Cardiac septum (tissue), 1 donor: Measurements from ENCODE around the gene GOLIM4. TPM values are rescaled to one million over a fixed set of nuclear protein-coding genes. Genes with fewer than 3 reads are reported as not detected.
"Not testable (repeated sequence)": the region's sequence is repeated elsewhere in the genome, so short reads cannot be mapped to it uniquely, and the experiment has no call there.

Source experiments
- DNase-seq: peaks from one replicate; pipeline ENCODE4 v3.0.0-alpha.2; 2020; ENCODE audit warnings: low spot score
- intact Hi-C: fragments of 100-400 bp; cut with DNase I; formaldehyde crosslinking; loops from one replicate; pipeline ENCODE4 v1.14.0; 2022
- long read RNA-seq: library from polyadenylated mRNA; unstranded; transcript quantifications from one replicate; pipeline ENCODE4 v2.0.0, GENCODE V29; 2021
- total RNA-seq: library from RNA; stranded (reverse); fragmentation: NEBNext Ultra II Directional; extraction: Animal tissue kit (Norgen Biotek cat#: 25700); gene quantifications from one replicate; pipeline ENCODE4 v1.2.1, GENCODE V29; 2021
- donor health status: DM: no; HTN: no; CAD: no.

Gene GOLIM4, protein sequence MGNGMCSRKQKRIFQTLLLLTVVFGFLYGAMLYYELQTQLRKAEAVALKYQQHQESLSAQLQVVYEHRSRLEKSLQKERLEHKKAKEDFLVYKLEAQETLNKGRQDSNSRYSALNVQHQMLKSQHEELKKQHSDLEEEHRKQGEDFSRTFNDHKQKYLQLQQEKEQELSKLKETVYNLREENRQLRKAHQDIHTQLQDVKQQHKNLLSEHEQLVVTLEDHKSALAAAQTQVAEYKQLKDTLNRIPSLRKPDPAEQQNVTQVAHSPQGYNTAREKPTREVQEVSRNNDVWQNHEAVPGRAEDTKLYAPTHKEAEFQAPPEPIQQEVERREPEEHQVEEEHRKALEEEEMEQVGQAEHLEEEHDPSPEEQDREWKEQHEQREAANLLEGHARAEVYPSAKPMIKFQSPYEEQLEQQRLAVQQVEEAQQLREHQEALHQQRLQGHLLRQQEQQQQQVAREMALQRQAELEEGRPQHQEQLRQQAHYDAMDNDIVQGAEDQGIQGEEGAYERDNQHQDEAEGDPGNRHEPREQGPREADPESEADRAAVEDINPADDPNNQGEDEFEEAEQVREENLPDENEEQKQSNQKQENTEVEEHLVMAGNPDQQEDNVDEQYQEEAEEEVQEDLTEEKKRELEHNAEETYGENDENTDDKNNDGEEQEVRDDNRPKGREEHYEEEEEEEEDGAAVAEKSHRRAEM
- 88.8 TPM for total RNA-seq
- long read RNA-seq, full-length matches to known transcripts, result 43 of 103 reads
- long read RNA-seq, partial matches to known transcripts, result 17 of 103 reads
- long read RNA-seq, other reads (novel, unspliced or antisense), result 43 of 103 reads

DNA sequence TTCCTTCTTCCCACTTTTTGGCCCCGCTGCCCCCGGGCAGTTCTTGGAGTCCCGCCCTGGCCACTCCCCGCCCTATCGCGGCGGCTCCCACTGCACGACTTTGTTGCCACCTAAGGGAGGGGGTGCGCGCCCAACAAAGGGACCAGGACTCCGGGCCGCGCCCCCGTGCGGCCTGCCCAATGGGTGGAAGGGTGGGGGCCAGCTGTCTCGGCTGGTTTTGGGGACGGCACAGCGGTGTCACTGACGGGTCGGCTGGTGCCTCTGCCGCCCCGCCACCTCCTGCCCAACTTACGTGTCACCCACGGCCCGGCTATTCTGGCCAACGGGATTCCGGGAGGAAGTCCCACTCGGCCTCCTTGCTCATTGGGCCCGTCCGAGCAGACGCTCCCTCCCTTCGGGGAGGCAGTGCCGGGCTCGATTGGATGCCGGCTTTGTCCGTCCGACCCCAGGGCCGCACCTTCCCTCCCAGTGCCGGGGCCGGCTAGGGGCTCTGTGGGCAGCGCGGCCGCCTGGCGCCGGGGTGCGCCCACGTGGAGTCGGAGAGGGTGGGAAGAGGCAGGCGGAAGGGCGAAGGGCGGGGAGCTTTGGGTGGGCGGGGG lies at the start of gene GOLIM4:
Gene GOLIM4, minus strand, starts transcription at position 314 of the 599 bp plus-strand sequence. CDS start 639 bp downstream, outside the sequence.
- DNase-seq, result peak; percentile 98
- intact Hi-C loops, result loop anchor here (2.0 to 10.0 kb wide), 3 partner anchors 47 to 358 kb away; partner anchors contain the start of gene SERPINI1

DNA sequence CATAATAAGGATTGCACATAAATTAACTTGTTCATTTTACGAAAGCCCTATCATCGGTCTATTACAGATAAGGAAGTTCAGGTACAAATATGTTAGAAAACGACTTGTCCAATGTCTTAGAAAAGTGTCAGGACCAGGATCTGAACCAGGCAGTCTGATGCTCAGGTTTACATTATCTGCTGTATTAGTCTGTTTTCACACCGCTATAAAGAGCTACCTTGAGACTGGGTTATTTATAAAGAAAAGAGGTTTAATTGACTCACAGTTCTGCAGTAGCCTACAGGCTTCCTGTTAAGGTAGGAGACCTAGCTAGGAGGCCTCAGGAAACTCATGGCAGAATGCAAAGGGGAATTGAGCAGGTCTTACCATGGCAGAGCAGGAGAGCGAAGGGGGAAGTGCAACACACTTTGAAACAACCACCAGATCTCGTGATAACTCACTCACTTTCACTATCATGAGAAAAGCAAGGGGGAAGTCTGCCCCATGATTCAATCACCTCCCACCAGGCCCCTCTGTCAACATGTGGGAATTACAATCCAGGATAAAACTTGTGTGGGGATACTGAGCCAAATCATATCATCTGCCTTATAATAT lies 45.8 kb upstream of the GOLIM4 start:
- intact Hi-C loops, result no loop called here
- DNase-seq, result no peak

DNA sequence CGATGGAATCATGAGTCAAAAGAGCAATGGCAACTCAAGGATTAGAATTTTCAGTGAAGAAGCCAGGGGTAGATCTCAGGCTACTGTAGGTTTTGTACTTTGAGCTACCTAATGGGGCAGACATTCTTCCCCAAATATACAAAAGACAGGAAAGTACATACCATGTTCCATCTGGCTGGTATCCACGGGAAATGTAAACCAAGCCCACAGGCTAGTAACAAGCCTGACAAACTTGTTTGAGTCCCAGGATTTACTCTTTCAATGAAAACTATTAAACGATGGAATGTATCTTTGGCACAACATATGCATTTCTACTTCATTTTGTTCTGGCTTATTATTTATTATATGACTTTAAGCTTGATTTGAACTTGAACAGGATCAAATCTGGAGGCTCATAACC lies 44.2 kb upstream of the GOLIM4 start:
- no peak for DNase-seq
- intact Hi-C loops, result no loop called here

DNA sequence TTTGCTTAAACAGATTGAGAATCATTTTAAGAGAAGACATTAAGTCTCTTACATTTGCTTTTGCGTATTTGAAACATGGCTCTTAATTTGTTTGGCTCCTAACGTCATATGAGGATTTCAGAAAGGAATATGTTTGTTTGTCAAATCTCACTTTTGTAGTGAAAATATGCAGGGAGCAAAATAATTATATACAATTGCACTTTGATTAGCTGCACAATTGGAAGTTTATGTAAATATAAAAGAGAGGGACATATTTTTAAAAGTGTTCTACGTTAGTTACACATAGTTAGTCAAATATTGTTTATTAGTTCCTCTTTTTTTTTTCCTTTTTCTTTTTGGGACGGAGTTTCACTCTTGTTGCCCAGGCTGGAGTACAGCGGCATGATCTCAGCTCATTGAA lies 42.7 kb upstream of the GOLIM4 start:
- no peak for DNase-seq
- intact Hi-C loops, result no loop called here

DNA sequence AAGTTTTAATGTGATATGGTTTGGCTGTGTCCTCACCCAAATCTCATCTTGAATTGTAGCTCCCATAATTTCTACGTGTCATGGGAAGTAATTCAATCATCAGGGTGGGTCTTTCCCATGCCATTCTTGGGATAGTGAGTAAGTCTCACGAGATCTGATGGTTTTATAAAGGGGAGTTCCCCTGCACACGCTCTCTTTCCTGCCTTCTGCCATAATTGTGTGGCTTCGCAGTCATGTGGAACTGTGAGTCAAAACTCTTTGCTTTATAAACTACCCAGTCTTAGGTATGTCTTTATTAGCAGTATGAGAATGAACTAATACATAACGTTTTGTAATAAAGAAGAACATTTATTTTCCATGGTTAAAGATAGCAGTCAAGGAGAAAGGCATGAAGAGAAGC lies 39.2 kb upstream of the GOLIM4 start:
- DNase-seq, result no peak
- intact Hi-C loops, result no loop called here

DNA sequence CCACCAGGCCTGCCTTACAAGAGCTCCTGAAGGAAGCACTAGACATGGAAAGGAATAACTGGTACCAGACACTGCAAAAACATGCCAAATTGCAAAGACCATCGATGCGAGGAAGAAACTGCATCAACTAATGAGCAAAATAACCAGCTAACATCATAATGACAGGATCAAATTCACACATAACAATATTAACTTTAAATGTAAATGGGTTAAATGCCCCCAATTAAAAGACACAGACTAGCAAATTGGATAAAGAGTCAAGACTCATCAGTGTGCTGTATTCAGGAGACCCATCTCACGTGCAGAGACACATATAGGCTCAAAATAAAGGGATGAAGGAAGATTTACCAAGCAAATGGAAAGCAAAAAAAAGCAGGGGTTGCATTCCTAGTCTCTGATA lies 34.5 kb upstream of the GOLIM4 start:
- DNase-seq, intact Hi-C loops: not testable (repeated sequence)

DNA sequence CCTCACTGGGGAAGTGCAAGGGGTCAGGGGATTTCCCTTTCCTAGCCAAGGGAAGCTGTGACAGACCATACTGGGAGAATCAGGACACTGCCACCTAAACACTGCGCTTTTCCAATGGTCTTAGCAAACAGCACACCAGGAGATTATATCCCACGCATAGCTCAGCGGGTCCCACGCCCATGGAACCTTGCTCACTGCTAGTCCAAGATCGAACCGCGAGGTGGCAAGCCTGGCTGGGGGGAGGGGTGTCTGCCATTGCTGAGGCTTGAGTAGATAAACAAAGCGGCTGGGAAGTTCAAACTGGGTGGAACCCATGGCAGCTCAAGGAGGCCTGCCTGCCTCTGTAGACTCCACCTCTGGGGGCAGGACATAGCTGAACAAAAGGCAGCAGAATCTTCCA lies 32.7 kb upstream of the GOLIM4 start:
- DNase-seq, intact Hi-C loops: not testable (repeated sequence)

DNA sequence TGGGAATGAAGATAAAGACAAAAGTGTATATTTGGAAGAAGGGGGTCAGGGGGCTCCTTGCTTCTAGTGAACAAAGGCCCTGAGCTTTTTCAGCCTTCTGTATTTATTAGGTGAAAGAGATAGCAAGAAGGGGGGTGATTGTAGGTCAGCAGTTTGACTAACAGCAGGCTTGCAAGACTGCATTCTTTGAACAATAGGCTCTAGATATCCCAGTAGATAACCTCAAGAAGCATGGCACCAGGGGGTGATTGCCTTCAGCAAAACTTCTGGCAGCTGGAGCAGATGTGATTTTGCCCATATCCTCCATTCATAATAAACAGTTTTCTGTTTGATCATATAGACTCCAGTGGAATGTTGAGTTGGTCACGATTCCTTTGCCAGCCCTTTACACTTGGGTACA lies 31.7 kb upstream of the GOLIM4 start:
- intact Hi-C loops, result no loop called here
- no peak for DNase-seq

DNA sequence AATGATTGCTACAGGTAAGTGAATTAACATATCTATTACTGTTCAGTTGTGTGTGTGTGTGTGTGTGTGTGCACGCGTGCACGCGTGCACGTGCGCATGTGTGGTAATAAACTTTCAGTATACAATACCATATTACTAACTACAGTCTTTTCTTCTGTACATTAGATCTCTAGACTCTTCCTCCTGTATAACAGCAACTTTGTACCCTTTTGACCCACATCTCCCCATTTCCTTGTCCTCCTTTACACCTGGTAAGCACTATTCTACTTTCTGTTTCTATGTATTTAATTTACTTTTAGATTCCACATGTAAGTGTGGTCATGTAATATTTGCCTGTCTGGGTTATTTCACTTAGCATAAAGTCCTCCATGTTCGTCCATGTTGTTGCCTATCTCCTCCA lies 29.1 kb upstream of the GOLIM4 start:
- DNase-seq, result no peak

DNA sequence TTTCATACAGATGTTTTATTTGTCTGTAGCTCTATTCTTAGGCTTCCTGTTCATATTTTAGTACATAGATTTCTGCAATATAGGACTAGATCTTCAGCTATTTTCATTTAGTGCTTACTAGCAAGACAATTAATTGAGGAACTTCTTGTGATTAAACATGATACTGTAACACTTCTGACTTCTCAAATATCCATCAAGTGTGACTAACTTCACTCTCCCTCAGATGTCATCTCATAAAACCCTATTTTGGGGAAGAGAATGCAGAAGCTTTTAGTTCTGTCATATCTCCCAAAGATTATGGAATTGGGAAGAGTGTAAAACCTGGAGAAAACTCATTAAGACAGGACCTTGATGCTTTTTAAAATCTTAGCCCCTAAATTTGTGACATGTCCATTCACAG lies 28.6 kb upstream of the GOLIM4 start:
- no peak for DNase-seq
- intact Hi-C loops, result no loop called here

More for the DNA sequence above, 29.1 kb upstream of the GOLIM4 start:
- intact Hi-C loops, result no loop called here

DNA sequence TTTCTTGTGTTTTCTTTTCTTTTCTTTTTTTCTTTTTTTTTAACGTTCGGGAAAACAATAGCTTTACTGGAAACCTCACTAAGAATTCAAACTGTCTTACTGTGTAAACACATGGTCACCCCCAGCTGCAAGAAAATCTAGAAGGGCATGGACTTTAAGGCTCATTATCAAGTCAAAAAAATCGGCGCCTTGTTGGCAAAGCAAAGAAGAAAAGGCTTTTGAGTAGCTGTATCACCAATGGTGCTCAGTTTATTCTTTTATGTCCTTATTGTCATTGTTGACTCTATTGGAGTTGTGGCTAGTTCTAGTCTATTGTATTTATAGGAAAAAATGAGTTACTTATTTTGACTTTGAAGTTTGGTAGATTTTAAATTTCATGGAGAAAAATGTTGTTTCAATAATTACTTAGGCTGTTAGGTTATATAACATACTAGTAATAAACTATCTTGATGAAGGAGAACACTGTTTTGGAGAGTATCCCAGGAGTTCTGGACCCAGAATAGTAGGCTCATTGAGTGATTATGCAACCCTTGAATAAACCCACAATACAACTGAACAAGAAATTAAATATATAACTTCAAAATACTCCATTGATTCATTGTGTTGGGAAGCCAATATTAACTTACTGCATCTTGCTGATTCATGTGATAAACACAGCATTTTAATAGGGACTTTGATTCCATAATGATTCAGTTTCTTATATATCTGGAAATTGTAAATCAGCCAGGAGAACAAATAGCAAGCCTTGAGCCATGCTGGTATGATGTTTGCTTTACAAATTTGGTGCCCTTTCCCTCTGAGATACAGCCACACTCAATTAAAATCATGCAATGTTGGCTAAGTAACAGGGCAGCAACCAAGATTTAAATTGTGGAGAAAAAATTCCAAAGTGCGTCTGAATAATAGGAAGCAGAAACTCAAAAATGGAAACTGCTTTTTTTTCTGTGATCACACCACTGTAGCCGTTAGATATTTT lies 27.8 kb upstream of the GOLIM4 start:
- no peak for DNase-seq
- intact Hi-C loops, result no loop called here

DNA sequence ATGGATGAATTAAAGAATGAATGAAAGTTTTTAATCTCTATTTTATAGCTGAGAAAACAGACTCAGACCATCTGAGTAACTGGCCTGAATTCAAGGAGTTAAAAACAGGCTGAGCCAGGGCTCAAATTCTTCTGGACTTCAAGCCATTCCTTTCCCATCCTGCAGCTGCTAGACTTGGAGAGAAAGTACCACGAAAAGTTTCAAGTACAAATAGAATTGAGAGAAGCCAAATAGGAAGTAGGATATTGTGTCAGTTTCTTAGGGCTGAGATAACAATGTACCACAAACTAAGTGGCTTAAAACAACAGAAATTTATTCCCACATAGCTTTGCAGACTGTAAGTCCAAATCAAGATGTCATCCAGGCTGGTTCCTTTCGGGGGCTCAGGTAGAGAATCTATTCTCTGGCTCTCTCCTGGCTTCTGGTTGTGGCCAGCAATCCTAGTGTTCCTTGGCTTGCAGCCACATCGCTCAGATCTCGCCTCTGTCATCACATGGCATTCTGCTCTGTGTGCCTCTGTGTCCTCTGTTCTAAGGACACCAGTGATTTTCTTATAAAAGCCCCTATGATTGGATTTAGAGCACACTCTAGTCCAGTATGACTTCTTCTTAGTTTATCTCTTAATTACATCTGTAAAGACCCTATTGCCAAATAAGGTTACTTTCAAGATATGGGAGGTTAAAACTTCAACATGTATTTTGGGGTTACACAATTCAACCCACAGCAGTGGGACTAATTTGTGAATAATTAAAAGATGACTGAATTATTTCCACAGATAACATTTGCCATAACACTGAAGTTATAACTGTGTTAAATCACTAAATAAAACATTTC lies 25.7 kb upstream of the GOLIM4 start:
- DNase-seq, result no peak

DNA sequence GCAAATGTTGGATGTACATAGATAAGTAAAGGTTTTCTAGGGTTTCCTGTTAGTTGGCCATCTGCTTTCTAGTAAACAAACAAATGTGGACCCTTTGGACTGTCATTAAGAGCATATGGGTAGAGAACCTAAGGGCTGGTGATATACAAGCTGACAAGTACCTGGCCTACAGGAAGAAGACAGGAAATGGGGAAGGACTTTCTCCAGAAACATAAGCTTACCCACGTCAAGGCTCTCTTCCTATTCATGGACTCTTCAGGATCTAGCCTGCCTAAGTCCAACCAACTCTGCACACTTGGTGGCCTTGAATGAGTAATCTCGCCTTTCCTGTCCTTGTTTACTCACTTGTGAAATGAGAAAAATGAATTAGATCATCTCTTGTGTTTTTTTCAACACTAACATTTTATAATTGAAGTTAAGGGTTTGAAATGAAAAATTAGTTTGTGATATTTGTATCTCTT lies 22.2 kb upstream of the GOLIM4 start:
- DNase-seq, result no peak
- intact Hi-C loops, result loop anchor here (5.0 kb wide), 1 partner anchor 44 kb away; no protein-coding TSS in a partner anchor

More for the DNA sequence above, 25.7 kb upstream of the GOLIM4 start:
- intact Hi-C loops, result no loop called here

DNA sequence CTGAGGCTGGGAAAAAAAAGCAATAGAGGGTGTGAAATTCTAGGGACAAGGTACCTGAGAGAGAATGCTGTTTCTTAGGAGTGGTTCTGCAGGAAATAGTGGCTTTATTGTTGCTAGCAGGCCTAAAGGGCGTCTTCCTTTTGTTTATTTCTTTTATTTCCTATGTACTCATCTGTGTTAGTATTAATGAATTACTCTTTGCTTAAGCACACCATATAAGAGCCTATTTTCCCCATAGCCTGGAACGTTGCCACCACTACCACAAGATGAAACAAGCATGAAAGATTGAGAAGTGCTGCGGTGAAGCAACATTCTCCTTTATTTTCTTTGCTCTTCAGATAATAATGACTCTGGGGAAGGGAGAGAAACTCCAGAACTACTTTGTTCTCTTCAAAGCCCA lies 21.3 kb upstream of the GOLIM4 start:
- no peak for DNase-seq
- intact Hi-C loops, result loop anchor here (5.0 kb wide), 1 partner anchor 45 kb away; no protein-coding TSS in a partner anchor

DNA sequence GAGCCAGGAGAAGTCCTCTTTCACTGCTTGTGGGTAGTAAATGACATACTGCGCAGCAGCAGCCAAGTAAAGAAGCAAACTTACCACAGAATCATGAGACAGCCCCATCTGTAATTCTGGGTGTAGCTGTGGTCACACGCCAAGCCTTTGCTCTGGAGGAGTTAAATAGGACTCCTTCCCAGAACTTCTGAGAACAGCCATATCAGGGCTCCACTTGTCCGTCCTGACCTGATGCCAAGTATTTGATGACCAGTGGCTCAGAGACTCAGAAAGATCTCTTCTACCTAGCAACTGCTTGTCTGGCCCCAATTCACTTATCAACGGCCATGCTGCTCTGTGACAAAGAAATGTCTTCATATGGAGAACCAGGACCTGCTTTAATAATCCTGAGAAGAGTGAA lies 20.6 kb upstream of the GOLIM4 start:
- DNase-seq, result no peak
- intact Hi-C loops, result loop anchor here (5.0 kb wide), 1 partner anchor 46 kb away; no protein-coding TSS in a partner anchor

DNA sequence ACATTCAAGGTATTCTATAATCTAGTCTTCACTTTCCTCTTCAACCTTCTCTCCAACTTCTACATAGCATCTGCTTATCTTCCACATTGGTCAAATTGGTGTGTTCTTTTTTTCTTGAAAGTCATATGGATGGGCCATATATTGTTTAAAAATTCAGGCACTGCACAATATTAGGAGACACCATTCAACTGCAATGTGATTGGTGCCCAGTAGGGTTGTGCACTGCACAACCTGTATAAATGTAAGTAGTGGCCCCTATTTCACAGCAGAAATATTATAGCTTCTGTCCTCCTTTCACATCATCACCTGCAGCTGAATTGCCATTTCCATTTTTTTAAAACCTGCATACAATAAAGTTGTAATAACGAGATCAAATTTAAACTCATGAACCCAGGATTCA lies 18.1 kb upstream of the GOLIM4 start:
- no peak for DNase-seq

DNA sequence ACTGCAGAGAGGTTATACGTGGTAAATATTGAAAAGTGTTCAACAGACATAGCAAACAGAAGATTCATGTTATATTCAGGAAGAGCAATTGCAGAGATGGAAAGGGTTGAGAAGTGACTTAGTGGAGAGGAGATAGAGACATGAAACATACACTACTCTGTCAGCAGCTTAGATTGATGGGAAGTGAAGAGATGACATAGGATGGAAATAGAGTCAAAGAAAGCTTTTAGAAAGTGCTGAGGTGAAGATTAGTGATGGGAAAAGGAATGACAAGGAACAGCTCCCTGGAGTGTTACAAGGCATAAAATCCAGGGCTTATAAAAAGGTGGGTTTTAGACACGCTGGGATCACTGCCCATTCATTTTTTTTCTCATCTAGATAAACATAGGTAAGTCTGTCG lies 17.2 kb upstream of the GOLIM4 start:
- intact Hi-C loops, result no loop called here
- no peak for DNase-seq

More for the DNA sequence above, 18.1 kb upstream of the GOLIM4 start:
- intact Hi-C loops, result no loop called here

DNA sequence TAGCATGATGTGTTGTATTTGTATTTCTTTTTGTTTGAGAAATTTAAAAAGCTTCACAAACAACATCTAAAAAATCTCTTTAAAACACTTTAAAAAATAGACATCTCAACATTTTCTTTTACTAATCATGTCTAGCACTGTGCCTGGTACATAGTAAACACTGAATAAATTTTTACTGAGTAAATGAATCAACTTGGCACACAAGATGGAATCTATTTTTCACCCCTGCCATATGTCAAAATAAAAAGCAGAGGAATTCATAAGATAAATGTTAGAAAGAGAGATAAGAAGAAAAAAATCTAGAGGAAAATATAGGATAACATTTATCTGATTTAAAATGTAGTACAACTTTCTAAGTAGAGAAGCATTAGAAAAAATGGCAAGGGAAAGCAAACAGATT lies 8.6 kb upstream of the GOLIM4 start:
- DNase-seq, result no peak
- intact Hi-C loops, result no loop called here
